ENCODE data around the gene KCNB1. TPM values are rescaled to one million over a fixed set of nuclear protein-coding genes. Genes with fewer than 3 reads are reported as not detected.

KCNB1 gene
- total RNA-seq, 6 donors from 2014 or later, result 0.40 to 2.2 (median 0.98) TPM

DNA sequence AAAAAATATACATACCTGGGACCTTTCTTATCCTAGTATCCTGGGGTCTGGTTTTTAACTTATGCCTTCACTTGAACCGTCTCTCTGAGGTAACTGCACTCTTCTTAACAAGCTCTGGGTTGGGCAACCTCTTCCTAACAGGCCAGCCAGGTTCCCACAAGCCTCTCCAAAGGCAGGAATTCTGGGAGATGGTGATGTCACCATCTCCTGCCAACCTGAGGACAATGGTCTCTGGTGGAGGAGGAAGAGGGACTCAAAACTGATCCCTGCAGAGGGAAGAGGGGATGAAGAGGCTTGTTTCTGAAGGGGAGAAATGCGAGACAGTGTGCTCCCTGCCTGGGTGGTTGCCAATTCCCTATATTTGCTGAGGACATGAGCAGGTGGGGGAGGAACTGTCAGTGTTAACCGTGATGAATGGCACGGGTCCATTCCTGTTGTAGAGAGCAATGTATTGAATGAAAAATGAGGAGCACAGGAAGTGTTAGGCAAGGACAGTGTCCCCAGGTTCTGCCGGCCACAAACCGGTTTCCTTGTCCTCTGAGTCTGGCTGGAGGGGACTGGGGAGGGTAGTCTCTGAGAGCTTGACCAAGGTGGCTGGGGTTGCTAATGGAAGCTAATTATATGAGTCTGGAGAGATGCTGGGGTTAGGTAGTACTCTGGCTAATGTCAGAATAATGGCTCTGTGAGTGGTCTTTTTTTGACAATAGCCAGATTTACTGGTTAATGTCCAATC, 95.5 kb downstream of the KCNB1 start:
- no peaks in the 10 kb centered on the region for H3K4me1 ChIP-seq
- no peak overlapping the region for H3K27ac ChIP-seq
- TF ChIP-seq, protein P1, sequence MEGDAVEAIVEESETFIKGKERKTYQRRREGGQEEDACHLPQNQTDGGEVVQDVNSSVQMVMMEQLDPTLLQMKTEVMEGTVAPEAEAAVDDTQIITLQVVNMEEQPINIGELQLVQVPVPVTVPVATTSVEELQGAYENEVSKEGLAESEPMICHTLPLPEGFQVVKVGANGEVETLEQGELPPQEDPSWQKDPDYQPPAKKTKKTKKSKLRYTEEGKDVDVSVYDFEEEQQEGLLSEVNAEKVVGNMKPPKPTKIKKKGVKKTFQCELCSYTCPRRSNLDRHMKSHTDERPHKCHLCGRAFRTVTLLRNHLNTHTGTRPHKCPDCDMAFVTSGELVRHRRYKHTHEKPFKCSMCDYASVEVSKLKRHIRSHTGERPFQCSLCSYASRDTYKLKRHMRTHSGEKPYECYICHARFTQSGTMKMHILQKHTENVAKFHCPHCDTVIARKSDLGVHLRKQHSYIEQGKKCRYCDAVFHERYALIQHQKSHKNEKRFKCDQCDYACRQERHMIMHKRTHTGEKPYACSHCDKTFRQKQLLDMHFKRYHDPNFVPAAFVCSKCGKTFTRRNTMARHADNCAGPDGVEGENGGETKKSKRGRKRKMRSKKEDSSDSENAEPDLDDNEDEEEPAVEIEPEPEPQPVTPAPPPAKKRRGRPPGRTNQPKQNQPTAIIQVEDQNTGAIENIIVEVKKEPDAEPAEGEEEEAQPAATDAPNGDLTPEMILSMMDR (IDR thresholded peaks at IDR 0.05), result no peak
- no peak for TF ChIP-seq POLR2A (IDR thresholded peaks at IDR 0.05)
- ATAC-seq (ENCODE audit: low FRiP score in 2 of 2), result no peak
- H3K4me3 ChIP-seq, result no peak overlapping the region
- no peaks in the 10 kb centered on the region for H3K27me3 ChIP-seq
- WGBS, 2 donors, result 40 to 41% methylated on average over 6 of the region's 6 CpGs
- DNase-seq, result peak in 1 of 2 donors; percentile 22
- no peaks in the 10 kb centered on the region for H3K9me3 ChIP-seq
- no peaks in the 10 kb centered on the region for H3K36me3 ChIP-seq

DNA sequence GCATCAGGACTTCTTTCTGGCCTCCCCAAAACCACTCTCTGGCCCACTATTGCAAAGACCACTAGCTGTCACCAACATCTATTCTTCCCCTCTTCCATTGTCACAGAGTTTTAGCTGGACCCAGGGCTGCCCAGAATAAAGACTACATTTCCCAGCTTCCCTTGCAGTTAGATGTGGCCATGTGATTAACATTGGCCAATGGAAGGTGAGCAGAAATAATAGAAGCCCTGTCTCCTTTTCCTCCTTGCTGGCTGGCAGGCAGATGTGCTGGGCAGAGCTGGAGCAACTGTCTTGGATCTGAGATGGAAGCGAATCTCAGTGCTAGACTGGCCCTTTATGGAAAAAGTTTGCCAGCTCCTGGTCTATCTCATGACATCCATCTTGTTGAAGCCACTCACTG, 97.0 kb downstream of the KCNB1 start:
- Histone ChIP-seq H3K9me3 (no peaks in the 10 kb centered on the region), H3K27me3 (no peaks in the 10 kb centered on the region), H3K4me3 (no peak overlapping the region), H3K4me1 (no peaks in the 10 kb centered on the region), H3K27ac (no peak overlapping the region), H3K36me3 (no peaks in the 10 kb centered on the region)
- no peak for TF ChIP-seq EP300 (IDR thresholded peaks at IDR 0.05)
- TF ChIP-seq, protein P1 (IDR thresholded peaks at IDR 0.05), result no peak
- no peak for TF ChIP-seq POLR2A (IDR thresholded peaks at IDR 0.05)
- no peak for TF ChIP-seq POLR2AphosphoS5 (IDR thresholded peaks at IDR 0.05)
- DNase-seq (no peak), ATAC-seq (ENCODE audit: low FRiP score in 2 of 2) (peak; percentile 23 to 64)
- WGBS, 2 donors, result 62 to 67% methylated on average over 1 of the region's 1 CpG

DNA sequence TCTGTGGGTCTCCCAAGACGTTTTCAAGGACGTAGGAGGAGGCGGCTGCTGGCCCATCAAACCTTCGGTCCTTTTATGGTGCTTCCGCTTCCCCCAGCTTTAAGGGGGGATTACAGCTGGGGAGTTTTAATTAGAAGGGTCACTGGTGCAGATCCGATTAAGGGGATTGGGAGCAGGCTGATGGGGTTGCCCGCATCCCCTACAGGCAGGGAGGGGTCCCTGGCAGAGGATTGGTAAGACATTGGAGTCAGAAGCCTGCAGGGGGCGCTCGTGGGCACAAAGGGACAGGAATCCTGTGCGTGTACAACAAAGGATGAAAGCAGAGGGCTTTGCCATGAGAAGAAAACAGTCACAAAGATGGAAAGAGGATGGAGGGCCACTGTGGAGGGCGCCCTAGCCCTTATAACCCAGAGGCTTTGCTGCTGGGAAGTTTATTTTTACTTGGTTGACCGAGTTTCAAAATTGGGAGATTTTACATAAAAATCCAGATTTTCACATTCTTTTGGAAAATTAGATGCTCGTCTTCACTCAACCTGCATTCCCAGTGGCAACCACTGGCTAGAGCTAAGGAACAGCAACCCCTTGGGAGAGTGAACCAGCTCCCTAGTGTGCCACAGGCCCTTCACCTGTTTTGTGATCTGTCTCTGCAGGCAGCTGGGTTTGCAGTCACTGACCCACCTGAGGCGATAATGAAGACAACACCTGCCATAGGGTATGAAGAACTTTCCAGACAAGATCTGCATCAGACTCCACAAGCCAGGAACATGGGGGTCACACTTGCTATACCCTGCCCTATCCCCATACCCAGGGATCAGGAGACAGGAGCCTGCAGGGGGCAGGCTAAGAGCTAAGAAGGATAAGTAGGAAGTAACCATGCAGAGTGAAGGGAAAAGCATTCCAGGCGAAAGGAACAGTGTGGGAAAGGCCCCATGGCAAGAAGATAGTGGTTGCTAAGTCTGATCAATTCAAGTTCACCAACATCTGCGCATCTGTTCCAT, 97.7 kb downstream of the KCNB1 start:
- Histone ChIP-seq H3K27me3 (no peaks in the 10 kb centered on the region), H3K9me3 (no peaks in the 10 kb centered on the region), H3K36me3 (no peaks in the 10 kb centered on the region), H3K4me3 (no peak overlapping the region), H3K4me1 (no peaks in the 10 kb centered on the region), H3K27ac (no peak overlapping the region)
- DNase-seq, result peak in 1 of 2 donors; percentile 23
- 46 to 48% methylated on average over 16 of the region's 16 CpGs for WGBS, 2 donors
- TF ChIP-seq, protein P1 (IDR thresholded peaks at IDR 0.05), result peak; percentile 27 to 68 (median 38)
- no peak for TF ChIP-seq POLR2AphosphoS5 (IDR thresholded peaks at IDR 0.05)
- peak; percentile 50 to 62 for ATAC-seq (ENCODE audit: low FRiP score in 2 of 2)

DNA sequence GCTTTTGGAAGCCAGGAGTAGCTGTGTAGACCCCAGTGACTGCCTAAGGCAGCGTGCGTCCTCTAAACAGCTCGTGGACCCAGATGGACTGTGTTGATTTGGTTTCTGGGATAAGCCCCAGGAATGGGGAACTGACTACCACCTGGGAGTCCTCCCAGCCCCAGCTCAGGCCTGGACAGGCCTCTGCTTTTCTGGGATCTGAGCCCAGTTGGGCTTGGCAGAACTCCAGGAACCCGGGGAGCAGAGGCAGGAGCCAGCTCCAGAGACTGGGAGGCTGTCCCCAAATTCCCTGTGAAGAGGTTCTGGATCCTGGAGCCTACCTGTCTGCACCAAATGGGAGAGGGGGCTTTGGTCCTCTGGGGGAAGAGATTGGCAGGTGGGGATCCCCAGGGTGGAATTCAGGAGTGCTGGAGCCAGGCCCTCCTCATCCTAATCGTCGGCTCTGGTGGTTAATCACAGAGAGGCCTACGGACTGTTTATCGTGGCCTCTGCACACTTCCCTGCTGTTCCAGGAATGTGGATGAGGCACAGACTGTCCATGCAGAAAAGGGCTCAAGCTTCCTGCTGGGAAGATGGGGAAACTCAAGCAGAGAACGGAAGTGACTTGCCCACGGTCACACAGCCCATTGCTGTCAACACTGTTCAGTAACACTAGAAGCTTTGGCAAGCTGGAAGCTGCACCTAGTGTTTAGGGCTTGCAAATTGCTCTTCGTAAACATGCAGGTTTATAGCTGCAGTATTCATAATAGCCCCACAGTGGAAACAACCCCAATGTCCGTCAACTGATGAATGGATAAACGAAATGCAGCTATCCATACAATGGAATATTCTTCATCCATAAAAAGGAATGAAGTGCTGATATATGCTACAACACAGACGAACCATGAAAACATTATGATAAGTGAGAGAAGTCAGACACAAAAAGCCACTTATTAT, 100.6 kb downstream of the KCNB1 start:
- H3K4me3 ChIP-seq, result no peak overlapping the region
- DNase-seq, result peak in 1 of 2 donors; percentile 27
- H3K27ac ChIP-seq, result no peak overlapping the region
- ATAC-seq (ENCODE audit: low FRiP score in 2 of 2), result peak in 1 of 2 donors; percentile 60
- H3K4me1 ChIP-seq, result no peaks in the 10 kb centered on the region
- WGBS, 2 donors, result 68 to 73% methylated on average over 14 of the region's 14 CpGs
- H3K36me3 ChIP-seq, result no peaks in the 10 kb centered on the region
- H3K27me3 ChIP-seq, result no peaks in the 10 kb centered on the region
- no peaks in the 10 kb centered on the region for H3K9me3 ChIP-seq
- no peak for TF ChIP-seq POLR2AphosphoS5 (IDR thresholded peaks at IDR 0.05)
- TF ChIP-seq POLR2A (IDR thresholded peaks at IDR 0.05), result no peak
- TF ChIP-seq, protein P1 (IDR thresholded peaks at IDR 0.05), result no peak
- no peak for TF ChIP-seq EP300 (IDR thresholded peaks at IDR 0.05)

Data from upper lobe of left lung (tissue), 6 donors.